ENCODE measurements around the gene TP63.

- TF ChIP-seq, protein P1, sequence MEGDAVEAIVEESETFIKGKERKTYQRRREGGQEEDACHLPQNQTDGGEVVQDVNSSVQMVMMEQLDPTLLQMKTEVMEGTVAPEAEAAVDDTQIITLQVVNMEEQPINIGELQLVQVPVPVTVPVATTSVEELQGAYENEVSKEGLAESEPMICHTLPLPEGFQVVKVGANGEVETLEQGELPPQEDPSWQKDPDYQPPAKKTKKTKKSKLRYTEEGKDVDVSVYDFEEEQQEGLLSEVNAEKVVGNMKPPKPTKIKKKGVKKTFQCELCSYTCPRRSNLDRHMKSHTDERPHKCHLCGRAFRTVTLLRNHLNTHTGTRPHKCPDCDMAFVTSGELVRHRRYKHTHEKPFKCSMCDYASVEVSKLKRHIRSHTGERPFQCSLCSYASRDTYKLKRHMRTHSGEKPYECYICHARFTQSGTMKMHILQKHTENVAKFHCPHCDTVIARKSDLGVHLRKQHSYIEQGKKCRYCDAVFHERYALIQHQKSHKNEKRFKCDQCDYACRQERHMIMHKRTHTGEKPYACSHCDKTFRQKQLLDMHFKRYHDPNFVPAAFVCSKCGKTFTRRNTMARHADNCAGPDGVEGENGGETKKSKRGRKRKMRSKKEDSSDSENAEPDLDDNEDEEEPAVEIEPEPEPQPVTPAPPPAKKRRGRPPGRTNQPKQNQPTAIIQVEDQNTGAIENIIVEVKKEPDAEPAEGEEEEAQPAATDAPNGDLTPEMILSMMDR (IDR thresholded peaks at IDR 0.05), result no peak
- no peak for TF ChIP-seq ZFX (IDR thresholded peaks at IDR 0.05; ENCODE audit: borderline replicate concordance)
Observed at GRCh38 chr3:189748046-189748445, 116.9 kb downstream of the TP63 start.
